NCI-H2227 (cell line): ENCODE results near the gene SLC18A2.
A peak's percentile ranks its signal among the peaks of the same experiment; 100 is the strongest.
"Not testable (repeated sequence)": the region's sequence is repeated elsewhere in the genome, so short reads cannot be mapped to it uniquely, and the experiment has no call there.

Experiments
- DNase-seq: peaks from one replicate; lab custom pipeline; 2025; ENCODE audit not compliant: unreplicated experiment; lab: John Stamatoyannopoulos, UW

SLC18A2 gene

GRCh38 chr10:117262291-117262902 lies 21.5 kb downstream of the SLC18A2 start:
- no peak for DNase-seq

DNA sequence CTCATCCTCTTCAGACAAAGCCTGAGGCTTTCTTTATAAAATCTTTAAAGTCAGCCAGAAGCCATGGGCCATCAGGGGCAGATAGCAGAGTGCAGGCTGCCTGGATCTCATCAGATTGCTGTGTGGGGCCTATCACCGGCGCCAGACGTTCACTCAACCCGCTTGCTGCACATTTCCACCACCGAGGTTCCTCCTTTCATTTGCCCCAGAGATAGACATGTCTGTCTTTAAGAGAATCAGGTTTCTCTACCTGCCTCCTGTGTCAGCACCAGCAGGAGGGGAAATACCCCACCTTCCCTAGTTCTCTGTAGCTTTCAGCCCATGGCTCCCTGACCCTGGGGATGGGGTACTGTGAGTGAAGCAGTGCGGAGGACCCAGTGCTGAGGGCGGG lies 22.0 kb downstream of the SLC18A2 start:
- no peak for DNase-seq

GRCh38 chr10:117264782-117265181 lies 23.9 kb downstream of the SLC18A2 start:
- DNase-seq: no peak

DNA sequence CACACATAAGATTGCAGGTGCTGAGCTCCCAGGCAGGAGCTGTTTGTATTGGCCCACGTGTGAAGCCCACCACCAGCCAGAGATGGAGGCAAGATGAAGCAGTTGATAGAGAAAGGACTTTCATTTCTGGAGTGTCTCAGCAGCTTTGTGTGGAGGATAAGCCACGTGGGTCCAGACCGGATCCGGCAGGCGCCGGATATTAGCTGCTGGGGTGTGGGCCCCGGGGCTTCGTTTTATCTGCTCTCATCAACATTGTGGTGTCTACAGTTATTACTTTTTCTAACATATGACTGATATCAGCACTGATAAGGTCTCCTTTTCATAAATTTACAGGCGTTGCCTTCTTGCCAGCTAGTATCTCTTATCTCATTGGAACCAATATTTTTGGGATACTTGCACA lies 25.5 kb downstream of the SLC18A2 start:
- no peak for DNase-seq

DNA sequence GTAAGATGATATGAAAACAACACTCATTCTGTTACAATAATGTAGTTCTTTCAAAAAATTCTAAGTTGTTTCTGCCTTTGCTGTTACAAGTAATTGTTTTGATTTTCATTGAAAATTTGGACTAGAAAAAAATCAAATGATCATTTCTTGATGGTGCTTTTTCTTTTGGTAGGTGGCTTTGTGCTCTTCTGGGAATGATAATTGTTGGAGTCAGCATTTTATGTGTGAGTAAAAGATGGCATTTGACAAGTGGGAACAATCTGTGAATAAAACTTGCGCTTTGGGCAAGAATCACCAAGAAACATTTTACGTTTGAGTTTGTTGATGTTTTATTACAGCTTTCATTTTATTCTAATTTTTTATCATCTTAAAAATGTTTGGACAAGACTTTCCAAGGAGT lies 25.9 kb downstream of the SLC18A2 start:
- DNase-seq: no peak

GRCh38 chr10:117268258-117268657 lies 27.3 kb downstream of the SLC18A2 start:
- DNase-seq: no peak

- no peak for DNase-seq
Observed at GRCh38 chr10:117268907-117269306, 28.0 kb downstream of the SLC18A2 start.

DNA sequence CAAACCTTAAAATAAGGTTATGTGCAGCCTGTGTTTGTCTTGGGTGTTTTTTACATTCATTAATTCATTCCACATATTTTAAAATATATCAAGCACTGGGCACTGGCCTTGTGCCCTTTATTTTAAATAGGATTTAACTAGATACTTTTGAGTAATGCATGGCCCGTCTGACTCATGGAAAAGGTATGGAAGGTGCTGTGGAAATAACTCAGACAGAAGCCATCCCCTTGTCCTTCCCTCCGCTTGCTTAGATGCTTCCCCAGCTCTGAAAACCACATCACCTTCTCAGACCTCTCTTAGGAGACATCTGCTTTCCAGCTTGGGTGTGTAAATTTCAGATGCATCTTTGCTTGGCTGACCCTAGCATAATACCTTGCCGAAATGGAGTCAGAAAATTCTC lies 30.5 kb downstream of the SLC18A2 start:
- DNase-seq: no peak

GRCh38 chr10:117272195-117273076 lies 31.5 kb downstream of the SLC18A2 start:
- peak; percentile 60 for DNase-seq

- no peak for DNase-seq
Observed at GRCh38 chr10:117273980-117274379, 33.1 kb downstream of the SLC18A2 start.

- DNase-seq: no peak
Observed at GRCh38 chr10:117274509-117274908, 33.6 kb downstream of the SLC18A2 start.

DNA sequence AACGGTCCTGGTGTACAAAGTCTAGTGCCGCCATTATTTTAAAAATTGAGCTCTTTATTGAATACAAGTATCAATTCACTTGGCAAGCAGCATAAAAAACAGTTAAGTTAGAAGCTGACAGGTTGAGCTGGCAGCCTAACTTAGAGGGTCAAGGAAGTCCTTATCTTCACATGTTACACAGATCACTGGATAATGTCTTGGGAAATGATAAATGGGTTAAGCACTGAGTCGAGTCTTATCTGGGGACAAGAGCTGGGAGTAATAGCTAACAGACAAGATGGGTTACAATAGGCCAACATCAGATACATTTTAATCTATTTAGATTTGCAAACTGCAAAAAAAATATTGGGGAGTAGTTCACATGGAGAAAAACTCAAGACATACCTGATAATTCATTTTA lies 34.2 kb downstream of the SLC18A2 start:
- no peak for DNase-seq

DNA sequence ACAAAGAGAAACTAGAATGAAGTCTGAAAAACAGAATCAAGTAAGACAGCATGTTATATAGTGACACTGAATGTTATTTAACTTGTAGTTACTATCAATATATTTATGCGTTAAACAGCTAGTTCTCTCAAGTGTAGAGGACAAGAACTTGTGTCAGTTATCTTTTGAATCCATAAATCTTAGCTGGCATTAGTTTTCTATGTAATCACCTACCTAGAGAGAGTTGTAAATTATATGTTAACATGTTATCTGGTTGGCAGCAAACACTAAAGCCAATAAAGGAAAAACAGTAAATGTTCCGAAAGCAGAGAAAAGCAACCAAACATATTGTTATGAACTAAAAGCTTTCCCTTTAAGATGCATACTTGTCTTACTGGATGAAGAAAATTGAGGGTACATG lies 36.8 kb downstream of the SLC18A2 start:
- DNase-seq: no peak

DNA sequence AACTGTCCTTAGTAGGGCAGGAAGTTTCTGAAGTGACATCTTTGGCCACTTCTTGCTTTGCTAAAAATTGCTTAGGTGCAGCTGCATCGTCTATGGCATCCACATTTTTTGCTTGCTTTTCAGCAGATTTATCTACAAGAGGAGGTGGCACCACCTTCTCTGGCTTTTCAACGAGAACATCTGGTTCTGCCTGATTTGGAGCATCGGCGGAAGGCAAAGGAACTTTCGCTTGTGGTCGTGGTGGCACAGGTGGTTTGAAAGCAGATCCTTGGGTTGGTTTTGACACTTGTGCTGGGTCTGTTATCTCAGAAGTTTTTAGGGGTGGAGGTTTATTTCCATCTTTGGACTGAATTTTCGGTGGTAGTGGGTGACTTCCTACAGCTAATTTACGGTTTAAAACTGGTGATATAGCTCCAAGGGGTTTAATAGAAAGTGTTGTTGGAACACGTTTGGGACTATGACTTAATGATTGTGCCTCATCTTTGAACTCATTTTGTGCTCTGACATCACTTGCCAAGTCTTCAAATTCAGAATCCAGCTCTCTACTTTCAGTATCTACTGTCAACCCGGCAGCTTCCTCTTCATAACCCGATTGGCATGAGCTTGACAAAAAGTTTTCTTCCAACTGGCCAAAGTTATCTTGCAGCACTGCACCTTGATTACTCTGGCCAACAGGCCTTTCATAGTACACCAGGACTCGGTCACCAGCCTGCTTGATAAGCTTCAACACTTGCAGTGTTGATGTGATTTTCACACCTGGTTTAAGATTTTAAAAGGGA lies 44.0 kb downstream of the SLC18A2 start:
- DNase-seq: no peak

GRCh38 chr10:117290872-117291271 lies 50.0 kb downstream of the SLC18A2 start:
- not testable (repeated sequence) for DNase-seq

- DNase-seq: no peak
Observed at GRCh38 chr10:117294039-117294645, 53.2 kb downstream of the SLC18A2 start.

GRCh38 chr10:117294735-117295134 lies 53.8 kb downstream of the SLC18A2 start:
- no peak for DNase-seq

DNA sequence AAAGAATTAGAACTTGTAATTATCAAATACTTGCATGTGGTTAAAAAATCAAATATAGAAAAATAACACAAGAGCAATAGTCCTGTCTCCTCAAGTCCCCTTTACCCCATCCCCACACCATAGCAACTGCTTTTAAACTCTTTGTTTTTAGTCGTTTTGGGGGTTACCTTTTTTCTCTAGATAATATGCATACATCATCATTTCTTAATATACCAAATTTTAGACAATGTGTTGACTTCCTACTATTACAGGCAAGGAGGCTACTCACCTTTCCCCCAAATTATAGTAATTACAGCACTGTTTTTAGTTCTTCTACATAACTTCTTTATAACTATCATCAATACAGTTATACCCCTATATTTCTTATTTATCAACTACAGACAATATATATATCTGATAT lies 57.3 kb downstream of the SLC18A2 start:
- DNase-seq: no peak

DNA sequence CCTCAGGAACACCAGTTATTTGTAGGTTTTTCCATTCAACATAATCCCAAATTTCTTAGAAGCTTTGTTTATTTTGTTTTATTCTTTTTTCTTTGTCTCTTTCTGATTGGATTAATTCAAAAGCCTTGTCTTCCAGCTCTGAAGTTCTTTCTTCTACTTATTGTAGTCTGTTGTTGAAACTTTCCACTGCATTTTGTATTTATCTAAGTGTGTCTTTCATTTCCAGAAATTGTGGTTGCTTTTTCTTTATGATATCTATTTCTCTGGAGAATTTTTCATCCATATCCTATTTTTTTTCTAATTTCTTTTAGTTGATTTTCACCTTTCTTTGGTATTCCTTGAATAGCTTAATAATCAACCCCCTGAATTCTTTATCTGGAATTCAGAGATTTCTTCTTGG lies 58.5 kb downstream of the SLC18A2 start:
- DNase-seq: no peak

GRCh38 chr10:117300671-117301070 lies 59.8 kb downstream of the SLC18A2 start:
- no peak for DNase-seq

GRCh38 chr10:117303451-117303850 lies 62.5 kb downstream of the SLC18A2 start:
- DNase-seq: not testable (repeated sequence)
